ENCODE data around the gene BSND.
A peak's percentile ranks its signal among the peaks of the same experiment; 100 is the strongest.
"Not testable (repeated sequence)": the region's sequence is repeated elsewhere in the genome, so short reads cannot be mapped to it uniquely, and the experiment has no call there.

The BSND gene

GRCh38 chr1:55018395-55018794 is 19.7 kb downstream of the BSND start:
- DNase-seq (ENCODE audit: low spot score): no peak

GRCh38 chr1:55021942-55022546 is 23.3 kb downstream of the BSND start:
- peak; percentile 18 for DNase-seq (ENCODE audit: low spot score)

GRCh38 chr1:55024163-55024562 is 25.4 kb downstream of the BSND start:
- not testable (repeated sequence) for DNase-seq (ENCODE audit: low spot score)

DNA sequence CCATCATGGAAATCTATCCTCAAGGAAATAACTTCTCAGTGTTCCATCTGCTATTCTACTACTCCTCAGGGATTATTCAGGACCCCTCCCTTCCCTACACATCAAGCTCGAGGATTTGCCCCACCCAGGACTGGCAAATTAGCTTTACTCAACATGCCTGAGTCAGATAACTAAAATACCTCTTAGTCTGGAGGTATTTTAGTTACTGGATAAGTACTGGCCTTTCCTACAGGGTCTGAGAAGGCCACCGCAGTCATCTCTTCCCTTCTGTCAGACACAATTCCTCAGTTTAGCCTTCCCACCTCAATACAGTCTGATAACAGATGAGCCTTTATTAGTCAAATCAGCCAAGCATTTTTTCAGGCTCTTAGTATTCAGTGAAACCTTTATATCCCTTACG is 27.9 kb downstream of the BSND start:
- not testable (repeated sequence) for DNase-seq (ENCODE audit: low spot score)

- not testable (repeated sequence) for DNase-seq (ENCODE audit: low spot score)
Observed at GRCh38 chr1:55031098-55031497, 32.4 kb downstream of the BSND start.

DNA sequence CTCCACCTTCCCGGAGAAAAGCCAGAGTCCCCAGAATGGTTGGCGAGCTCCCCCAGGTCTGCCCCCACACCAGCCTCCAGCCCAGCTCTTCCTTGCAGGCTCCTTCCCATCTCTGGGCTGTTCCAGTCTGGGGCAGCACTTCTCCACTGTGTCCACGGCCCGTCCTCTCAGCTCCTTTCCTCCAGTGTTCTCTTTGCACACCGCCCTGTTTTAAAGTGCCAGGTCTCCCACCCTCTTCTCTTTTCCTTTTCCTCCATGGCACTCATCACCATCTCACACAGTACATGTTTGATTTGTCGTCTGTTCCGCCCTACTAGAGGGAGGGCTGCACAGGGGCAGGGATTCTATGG is 34.5 kb downstream of the BSND start:
- DNase-seq (ENCODE audit: low spot score): no peak

DNA sequence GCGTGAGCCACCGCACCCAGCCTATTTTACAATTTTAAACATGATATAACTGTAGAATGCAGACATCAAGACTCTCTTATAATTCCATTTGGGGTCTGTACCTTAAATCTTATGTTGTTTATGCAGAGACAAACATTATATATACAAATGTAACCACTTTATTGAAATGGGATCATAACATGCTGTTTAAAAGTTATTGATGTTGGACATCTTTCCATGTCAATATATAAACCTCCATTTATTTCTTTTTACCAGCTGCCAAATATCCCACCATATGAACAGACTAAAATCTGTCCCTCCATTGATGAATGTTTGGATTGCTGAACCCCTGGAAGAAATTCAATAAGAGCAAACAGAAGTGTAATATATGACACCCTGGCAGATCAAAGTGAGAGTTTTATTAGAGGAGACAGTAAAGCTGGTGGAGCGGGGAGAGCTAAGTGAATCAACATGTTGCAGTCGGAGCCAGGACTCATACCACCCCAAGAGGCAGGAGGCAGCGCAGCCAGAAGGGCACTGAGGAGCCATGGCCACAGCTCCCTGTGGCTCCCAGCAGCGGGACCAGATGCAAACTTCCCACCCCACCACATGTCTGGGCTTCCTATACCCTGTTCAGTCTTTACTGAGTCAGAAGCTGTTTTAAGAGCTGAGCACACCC is 35.9 kb downstream of the BSND start:
- no peak for DNase-seq (ENCODE audit: low spot score)

GRCh38 chr1:55035904-55036303 is 37.2 kb downstream of the BSND start:
- DNase-seq (ENCODE audit: low spot score): no peak

DNA sequence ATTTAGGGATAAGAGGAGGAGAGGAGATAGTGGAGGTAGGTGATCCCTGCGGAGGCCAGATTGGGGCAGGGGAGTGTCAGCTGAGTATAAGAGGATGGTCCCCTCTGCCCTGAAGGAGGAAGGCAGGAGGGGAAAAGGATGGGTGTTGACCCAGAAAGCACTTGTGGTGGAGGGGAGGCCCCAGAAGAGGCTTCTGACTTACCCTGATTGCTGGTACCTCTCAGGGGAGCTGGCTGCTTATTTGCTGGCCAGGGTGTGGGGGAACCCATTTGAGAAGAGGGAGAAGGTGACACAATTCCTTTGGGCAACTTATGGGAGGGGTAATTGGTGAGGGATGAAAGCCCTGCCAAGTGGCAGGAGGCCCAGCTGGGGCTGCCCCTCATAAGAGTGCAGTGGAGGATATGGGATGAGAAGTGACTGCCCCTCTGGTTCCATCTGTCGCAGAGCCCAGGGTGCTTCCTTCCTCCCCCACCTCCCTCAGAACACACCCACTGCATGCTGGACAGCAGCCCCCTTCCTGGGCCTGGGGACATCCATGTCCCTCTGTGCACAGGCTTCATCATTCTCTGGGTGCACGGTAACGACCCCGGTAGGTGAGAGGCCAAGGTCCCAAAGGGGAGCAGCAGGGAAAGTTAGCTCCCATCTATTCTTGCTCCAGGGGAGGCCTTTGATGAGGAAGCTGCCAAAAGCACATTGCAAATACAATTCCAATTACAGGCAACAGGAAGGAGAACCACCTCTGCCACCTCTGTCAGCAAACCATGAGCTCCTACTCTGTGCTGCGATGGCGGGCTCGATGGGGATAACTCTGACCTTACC is 39.2 kb downstream of the BSND start:
- no peak for DNase-seq (ENCODE audit: low spot score)

GRCh38 chr1:55038552-55038838 is 39.8 kb downstream of the BSND start:
- DNase-seq (ENCODE audit: low spot score): no peak

GRCh38 chr1:55038974-55039341 is 40.2 kb downstream of the BSND start:
- DNase-seq (ENCODE audit: low spot score): no peak

GRCh38 chr1:55039342-55040082 is 40.8 kb downstream of the BSND start, which contains the start of gene PCSK9:
Gene PCSK9, plus strand, starts transcription at chr1:55039548. Its CDS starts 290 bp downstream, at chr1:55039838.
- DNase-seq (ENCODE audit: low spot score): no peak

GRCh38 chr1:55040083-55040932 is 41.6 kb downstream of the BSND start:
- no peak for DNase-seq (ENCODE audit: low spot score)

DNA sequence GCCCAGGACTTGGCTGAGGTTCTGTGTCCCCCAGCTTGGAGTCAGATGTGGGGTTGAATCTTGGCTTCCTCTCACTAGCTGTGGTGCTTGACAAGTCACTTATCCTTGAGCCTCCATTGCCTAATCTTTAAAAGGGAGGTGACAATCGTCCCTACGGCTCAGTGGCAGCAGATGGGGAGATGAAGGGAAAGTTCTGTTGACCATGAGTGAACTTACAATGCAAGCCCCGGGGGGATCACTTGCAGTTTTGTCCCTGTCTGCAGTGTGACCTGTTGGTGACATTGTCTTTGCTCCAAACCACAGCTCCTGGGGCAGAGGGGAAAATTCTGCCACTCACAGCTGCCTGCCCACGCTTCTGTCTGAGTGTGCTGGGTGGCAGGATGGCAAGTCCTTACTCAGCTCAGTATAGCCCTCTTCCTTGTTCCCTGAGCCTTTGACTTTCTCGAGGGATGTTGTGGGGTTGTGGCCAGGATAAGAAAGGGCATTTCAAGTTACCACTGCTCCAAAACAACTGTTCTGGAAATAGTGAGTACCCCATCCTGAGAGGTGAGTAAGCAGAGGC is 42.3 kb downstream of the BSND start:
- no peak for DNase-seq (ENCODE audit: low spot score)

DNA sequence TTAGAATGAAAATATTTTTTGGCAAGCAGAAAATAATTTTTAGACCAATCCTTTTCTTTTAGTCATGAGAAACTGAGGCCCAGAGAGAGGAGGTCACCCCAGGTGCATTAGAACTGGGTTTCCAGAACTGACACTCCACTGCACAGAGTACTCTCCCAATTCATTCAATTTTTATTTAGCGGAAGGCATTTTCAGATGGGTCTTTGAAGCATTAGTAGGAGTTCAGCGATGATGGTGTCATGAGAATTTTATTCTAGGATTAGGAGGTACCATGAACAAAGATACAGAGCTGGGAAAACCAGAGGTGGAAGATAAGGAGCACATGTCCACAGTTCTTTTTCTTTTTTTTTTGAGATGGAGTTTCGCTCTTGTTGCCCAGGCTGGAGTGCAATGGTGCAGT is 42.9 kb downstream of the BSND start:
- DNase-seq (ENCODE audit: low spot score): no peak

DNA sequence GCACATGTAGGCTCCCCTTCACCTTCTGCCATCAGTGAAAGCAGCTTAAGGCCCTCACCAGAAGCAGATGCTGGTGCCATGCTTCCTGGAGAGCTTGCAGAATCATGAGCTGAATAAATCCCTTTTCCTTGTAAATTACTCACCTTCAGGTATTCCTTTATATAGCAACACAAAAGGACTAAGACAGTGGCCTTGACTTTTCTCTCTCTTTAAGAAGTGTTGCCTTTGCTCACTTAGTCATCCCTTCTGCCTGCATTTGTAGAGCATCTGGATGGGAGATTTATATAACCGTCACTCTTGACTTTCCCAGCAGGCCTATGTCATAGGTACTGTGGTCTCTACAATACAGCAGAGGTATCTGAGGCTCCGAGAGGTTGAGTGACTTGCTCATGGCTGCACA is 44.3 kb downstream of the BSND start:
- no peak for DNase-seq (ENCODE audit: low spot score)

GRCh38 chr1:55043726-55044125 is 45.0 kb downstream of the BSND start:
- DNase-seq (ENCODE audit: low spot score): no peak

- DNase-seq (ENCODE audit: low spot score): no peak
Observed at GRCh38 chr1:55044617-55045397, 46.1 kb downstream of the BSND start.

- no peak for DNase-seq (ENCODE audit: low spot score)
Observed at GRCh38 chr1:55045430-55045829, 46.7 kb downstream of the BSND start.

GRCh38 chr1:55046871-55047270 is 48.1 kb downstream of the BSND start:
- no peak for DNase-seq (ENCODE audit: low spot score)

DNA sequence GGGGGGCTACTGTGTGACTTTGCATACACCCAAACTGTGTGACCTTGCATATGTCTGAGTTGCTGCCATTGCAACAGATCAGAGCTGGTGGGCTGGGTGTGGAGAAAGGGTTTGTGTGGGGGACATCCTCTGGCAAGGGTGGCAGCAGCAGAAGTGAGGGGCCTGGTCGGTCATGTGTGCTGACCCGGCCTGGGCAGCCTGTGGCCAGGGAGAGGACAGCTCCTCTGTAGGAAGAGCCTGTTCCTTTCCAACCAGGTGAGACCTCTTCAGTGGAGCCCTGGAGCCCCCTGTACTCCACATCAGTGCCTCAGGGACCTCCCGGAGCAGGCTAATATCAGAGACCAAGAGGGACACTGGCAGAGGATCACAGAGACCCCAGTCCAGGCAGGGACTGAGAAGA is 48.9 kb downstream of the BSND start:
- DNase-seq (ENCODE audit: low spot score): no peak

Measured in putamen (tissue), 1 donor.